ENCODE measurements around the gene SCMH1.
A peak's percentile ranks its signal among the peaks of the same experiment; 100 is the strongest.
"Not testable (repeated sequence)": the region's sequence is repeated elsewhere in the genome, so short reads cannot be mapped to it uniquely, and the experiment has no call there.

The SCMH1 gene

DNA sequence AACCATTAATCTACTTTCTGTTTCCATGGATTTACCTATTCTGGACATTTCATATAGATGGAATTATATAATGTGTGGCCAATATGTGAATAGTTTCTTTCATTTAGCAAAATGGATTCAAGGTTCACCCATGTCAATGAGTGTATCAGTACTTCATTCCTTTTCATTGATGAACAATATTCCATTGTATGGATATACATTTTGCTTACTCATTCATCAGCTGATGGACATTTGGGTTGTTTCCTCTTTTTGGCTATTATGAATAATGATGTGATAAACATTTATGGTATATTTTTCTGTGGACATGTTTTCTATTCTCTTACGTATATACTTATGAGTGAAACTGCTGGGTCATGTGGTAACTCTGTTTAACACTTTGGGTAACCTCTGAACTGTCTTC, 97.8 kb downstream of the SCMH1 start:
- no peak for DNase-seq

DNA sequence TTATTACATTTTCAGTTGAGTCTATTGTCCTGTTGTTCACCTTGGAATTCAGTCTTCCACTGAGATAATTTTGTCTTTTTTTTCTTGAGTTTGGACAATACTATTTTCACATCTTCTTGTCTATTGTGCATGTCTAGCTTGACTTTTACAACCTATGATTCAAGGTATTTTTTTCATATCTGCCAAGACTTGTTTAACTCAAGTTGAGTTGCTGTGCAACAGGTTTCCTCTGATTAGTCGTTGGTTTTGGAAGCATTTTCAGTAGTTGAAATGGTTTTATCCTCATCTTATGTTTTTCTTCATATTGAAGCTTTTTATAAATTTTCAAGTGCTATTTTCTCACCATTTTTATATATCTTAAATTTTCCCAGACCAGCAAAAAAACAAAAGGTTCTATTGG, 103.6 kb downstream of the SCMH1 start:
- no peak for DNase-seq

DNA sequence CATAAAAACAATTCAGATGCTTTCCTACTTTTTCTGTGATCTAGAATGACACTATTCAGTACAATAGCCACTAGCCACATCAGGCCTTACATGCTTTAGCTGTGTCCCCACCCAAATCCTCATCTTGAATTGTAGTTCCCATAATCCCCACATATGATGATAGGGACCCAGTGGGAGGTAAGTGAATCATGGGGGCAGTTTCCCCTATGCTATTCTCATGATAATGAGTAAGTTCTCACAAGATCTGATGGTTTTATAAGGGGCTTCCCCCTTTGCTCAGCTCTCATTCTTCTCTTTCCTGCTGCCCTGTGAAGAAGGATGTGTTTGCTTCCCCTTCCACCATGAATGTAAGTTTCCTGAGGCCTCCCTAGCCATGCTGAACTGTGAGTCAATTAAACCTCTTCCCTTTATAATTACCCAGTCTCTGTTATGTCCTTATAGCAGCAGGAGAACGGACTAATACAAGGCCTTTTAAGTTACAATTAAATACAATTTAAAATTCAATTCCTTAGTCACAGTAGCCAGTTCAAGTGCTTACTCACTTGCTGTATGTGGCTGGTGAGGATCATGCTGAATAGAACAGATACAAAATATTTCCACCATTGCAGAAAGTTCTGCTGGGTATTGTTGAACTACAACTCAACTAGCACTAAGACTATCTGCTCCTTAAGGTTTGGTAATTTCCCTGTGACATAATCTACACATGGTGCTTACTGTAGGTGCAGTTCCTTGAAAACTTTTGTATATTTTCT, 106.7 kb downstream of the SCMH1 start:
- no peak for DNase-seq

DNA sequence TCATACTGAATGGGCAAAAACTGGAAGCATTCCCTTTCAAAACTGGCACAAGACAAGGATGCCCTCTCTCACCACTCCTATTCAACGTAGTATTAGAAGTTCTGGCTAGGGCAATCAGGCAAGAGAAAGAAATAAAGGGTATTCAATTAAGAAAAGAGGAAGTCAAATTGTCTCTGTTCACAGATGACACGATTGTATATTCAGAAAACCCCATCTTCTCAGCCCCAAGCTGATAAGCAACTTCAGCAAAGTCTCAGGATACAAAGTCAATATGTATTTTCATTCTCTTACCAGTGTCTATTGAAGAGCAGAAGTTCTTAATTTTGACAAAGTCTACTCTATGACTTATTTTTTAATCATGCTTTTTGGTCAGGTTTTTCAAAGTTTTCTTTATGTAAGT, 107.8 kb downstream of the SCMH1 start:
- not testable (repeated sequence) for DNase-seq

DNA sequence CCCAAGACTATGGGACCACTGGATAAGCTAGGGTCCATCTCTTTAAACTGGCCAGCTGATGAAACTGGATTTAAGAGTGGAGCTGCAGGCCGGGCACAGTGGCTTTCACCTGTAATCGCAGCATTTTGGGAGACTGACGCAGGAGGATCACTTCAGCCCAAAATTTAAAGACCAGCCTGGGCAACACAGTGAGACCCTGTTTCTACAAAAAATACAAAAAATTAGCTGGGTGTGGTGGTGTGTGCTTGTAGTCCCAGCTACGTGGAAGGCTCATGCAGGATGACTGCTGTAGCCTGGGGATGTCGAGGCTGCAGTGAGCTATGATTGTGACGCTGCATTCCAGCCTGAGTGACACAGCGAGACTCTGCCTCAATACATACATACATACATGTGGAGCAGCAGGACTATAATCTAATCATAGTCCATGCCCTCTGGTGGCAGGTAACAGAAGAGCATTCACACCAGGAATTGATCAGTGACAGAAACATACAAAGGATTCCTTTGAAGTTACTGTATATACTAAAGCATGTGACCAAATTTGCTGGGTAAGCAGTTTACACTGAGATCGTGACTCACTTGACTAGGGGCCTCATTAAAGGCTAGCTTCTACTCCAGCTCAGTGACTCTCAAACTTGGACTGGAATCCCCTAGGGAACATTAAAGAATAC, 119.1 kb downstream of the SCMH1 start:
- peak; percentile 23 for DNase-seq

DNA sequence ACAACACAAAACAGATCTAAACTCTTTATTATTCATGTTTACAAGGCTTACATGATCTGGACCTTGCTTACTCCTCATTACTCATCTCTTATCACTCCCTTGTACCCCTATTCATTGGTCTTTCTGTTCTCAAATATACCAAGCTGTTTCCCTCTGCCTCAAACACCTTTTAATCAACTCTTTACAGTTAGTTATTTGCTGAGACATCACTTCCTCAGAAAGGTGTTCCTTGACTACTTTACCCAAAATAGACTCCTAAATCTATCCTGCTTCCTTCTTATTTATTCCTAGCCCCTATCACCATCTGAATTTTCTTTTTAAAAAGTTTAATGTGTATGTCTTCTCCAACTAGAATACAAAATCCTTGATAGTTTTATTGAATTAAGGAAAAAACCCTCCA, 120.0 kb downstream of the SCMH1 start:
- no peak for DNase-seq

DNA sequence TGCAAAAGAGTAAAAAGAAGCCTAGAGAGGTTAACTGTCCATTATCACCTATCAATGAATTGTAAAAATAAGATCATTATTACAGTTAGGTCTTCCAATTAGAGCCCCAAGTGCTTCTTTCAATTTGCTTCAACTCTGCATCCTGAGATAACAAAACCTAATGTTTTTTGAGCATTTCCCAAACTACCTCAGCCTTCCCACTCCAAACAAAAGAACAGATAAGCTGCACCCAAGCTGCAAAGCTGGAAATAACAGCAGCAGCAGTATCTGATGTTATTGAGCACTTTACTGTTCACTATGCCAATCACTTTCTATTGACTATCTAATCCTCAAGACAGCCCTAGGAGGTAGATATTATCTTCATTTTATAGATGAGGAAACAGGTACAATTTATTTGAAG, 123.5 kb downstream of the SCMH1 start:
- DNase-seq, result no peak

DNA sequence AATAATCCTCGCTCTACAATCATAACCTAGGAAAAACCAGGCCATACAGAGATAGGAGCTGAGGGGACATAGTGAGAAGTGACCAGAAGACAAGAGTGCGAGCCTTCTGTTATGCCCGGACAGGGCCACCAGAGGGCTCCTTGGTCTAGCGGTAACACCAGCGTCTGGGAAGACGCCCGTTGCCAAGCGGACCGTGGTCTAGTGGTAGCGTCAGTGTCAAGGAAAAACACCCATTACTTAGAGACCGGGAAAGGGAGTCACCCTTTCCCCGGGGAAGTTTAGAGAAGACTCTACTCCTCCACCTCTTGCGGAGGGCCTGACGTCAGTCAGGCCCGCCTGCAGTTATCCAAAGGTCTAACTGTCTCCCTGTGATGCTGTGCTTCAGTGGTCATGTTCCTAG, 124.9 kb downstream of the SCMH1 start:
- not testable (repeated sequence) for DNase-seq

DNA sequence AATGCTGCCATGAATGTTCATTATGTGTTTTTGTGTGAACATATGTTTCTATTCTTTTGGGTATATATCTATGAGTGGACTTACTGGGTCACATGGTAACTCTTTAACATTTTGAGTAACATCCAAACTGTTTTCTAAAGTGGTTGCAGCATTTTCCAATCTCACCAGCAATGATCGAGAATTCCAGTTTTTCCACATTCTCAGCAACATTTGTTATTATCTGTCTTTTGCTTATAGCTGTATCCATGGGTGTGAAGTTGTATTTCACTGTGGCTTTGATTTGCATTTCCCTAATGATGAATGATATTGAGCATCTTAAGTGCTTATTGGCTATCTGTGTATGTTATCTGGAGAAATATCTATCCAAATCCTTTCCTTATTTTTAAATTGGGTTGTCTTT, 131.4 kb downstream of the SCMH1 start:
- no peak for DNase-seq

DNA sequence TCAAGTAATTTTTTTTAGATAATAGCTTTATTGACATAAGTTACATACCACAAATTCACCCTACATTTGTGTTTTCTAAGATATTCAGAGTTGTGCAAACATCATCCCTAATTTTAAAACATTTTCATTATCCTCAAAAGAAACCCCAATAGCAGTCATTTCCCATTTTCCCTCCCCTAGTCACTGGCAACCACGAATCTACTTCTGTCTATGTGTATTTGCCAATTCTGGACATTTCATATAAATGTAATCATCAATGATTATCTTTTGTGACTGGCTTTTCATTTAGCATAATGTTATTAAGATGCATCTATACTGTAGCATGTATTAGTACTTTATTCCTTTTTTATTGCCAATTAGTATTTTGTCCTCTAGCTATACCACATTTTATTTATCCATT, 131.8 kb downstream of the SCMH1 start:
- no peak for DNase-seq

DNA sequence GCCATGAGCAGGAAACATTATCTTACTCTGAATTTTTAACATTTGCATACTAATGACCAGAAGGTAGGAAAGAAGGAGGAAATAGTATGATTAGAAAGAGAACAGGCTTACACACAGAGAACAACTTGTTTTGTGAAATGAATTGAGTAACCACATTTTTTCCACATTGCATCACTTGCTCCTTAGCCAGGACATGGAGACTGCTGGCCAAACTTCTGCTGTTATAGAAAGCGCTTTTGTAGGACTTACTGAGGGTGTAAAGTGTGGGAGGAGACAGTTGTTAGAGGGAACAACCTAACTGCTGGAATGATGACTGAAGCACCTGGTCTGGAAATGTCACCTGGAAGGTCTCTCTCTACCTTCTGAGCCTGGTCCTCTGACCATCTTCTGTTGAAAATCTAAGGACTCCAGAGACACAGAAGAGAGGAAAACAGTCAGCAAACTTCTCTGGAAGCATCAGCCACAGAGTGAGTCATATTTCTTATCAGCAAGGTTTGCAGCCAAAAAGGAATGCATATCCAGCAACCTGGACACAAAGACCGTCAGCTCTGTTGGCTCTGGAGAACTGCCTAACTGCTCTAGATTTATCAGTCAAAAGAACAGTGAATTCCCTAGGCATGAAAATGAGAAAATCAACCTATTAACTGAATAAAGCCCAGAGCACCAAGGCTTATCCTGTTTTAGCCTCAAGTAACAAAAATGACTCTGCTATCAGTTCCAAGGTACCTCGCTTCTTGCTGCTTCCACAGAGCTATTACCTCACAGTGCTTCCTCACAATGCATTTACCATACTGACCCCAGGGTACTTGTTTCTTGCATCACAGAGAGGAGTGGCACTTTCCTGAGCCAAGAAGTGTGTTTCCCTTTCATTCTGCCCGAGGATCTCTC, 132.6 kb downstream of the SCMH1 start:
- DNase-seq, result peak; percentile 90

DNA sequence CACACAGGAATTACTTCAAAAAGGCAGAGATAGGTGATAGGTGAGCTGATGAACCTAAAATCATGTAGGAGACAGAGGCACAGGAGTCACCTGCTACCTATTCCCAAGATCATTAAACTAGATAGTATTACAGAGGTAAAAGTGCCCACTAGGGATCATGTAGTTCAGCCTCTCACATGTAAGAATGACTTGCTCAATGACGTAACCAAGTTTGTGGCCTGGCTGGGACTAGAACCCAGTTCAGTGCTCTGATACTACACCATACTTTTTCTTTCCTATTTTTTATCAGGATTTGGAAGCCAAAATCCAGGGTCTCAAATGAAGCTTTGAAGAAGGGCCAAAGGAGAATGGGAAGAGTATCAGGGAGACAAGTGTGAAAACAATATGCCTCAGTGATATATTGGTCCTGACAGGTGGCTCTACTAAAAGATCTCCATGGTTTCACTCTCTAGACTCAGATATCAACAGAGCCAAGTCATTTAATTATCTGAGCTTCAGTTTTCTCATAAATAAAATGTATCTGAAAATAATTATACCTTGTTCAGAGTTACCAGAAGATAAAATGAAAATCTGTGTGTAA, 133.3 kb downstream of the SCMH1 start:
- peak; percentile 21 for DNase-seq

DNA sequence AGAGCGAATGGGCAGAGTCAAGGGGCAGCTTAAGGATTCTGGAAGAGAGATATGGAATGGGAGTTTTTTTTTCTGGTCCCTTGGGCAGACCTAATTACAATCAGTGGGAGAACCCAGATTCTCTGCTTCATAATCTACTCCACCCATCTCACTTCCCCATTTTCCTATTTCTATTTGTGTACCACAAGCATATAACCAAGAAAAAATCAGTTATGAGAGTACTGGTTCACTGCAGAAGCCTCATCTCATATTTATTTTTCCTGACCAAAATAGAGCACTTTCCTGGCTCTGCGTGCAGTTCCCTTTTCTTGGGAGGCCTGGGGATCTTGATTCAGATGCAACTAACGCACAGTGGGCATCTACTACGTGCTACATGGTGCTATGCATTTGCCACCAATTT, 138.3 kb downstream of the SCMH1 start:
- no peak for DNase-seq

DNA sequence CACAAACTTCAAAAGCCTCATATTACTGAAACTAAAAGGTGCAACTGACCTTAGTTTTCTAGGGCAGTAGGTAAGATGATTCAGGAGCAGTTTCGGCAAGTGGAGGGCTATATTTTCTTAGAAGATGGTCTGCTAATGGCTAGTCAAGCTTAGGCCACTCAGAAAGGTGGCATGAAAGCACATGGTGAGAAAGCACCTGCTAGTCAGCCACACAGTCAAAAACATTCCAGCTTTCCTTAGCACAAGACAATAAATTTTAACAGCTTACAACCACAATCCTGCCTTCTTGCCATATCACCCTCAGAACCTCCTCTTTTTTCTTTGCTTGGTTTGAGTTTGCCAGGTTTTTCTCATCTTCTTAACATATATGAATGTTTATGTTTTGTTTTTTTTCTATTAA, 139.5 kb downstream of the SCMH1 start:
- DNase-seq, result no peak

DNA sequence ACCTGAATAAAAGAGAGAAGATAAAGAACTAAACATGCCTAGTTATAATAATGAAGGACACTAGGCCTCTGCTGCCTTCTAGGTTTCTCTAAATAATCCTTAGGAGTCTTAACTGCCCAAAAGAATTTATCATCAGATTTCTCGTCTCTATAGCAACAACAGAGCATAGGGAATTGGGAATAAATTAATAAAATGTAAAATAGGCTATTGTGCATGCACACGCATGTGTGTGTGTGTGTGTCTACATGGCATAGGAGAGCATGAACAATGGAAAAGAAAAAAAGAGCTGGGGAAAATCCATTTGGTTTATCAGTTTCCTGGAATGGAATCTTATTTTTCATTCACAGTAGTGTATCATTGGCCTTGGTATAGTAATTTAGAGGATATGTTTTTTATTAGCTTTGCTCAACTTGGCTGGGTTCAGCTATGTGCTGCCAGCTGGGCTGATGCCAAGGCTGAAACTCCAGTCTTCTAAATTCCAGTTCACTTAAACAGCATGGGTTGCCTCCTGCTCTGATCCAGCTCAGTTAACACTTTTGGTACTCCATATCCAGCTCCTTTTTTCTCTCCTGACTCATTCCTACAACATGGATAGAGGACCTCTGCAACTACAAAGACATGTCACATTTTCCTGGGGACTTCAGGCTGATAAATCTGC, 140.0 kb downstream of the SCMH1 start:
- DNase-seq, result peak; percentile 95

DNA sequence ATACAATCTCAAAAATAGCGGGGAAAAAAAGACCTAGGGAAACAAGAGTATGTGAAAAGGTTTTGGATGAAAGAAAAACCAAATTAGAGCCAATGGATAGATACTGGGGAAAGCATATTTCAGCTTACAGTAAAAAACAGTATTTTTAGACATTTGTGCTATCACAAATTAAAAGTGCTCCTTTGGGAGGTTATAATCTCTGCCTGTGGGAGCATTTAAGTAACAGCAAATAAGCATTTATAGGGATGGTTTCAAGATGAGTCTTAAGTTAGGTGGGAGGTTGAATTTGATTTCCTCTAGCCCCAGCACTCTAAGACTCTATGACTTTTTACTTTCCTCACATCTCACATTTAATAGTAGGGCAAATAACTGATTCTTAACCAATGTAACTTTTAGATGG, 141.0 kb downstream of the SCMH1 start:
- no peak for DNase-seq

DNA sequence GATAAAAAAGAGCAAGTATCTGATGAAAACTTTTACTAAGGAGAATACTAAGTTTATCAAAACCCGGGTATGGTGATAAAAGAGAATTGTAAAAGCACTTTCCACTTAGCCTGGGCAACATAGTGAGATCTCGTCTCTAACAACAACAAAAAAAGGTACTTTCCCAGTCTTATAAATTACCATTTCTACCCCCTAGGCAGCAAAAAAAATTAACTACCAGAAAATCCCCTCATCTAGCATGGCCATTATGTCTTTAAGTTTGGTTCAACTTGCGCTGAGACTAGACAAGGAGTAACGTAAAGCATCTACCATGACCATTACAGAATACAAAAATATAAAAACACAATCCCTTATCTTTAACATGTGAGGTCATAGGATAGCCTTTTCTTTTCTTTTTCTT, 141.9 kb downstream of the SCMH1 start:
- no peak for DNase-seq

DNA sequence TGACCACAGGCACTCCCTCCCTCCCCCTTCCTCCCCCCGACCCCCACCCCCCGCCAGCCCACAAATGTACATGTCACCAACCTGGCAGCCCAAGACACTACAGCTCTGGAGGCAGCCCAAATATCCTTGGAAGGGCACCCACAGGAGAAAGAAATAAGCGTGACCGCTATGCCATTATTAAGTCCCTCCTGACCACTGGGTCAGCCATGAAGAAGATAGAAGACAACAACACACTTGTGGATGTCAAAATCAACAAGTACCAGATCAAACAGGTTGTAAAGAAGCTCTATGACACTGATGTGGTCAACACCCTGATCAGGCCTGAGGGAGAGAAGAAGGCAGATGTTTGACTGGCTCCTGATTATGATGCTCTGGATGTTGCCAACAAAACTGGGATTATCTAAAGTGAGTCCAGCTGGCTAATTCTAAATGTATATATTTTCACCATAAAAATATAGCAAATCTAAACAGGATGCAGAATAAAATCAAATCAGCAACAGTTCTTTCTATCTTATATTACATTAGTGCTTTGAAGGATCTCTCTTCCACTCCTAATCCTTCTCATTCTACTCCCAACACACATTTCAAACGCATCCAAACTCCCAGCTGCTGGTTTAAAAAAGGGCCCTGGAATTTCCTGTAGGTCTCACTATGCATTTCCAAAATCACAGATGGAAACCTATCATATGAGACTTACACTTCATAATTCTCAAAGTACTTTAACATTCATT, 143.2 kb downstream of the SCMH1 start:
- DNase-seq, result no peak

DNA sequence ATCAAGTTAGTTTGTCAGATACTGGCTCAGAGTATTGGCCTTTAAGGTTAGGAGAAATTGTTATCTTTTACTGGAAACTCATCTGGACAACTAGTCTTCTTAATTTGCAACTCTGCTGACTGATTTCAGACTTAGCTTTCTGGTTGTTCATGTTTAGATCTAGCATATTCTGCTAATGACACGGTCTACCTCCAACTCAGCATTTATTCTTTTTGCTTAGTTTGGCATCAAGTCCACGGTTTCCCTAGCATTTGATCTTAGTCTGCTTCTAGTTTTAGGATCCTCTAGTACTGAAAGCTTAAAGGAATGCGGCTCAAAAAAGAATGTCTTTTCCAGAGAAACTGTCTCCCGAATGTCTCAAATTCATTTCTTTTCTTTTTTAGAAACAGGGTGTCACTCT, 145.0 kb downstream of the SCMH1 start:
- no peak for DNase-seq

DNA sequence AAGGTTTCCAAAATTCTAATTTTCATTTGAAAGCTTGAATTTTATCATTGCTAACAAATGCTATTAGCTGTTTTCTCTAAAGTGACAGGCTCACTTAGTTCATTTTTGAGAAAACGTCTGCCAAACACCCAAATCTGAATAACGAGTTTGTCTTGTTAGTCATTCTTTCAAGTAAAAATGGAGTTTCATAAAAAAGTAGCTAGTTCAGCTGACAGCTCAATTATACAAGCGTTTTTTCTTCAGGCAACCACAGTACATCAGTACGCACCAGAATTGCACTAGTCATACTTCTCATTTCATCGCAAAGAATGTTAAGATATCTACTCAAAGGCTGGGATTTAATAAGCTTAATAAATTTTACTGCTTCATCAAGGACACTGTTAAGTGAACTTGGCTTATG, 148.3 kb downstream of the SCMH1 start:
- no peak for DNase-seq

DNA sequence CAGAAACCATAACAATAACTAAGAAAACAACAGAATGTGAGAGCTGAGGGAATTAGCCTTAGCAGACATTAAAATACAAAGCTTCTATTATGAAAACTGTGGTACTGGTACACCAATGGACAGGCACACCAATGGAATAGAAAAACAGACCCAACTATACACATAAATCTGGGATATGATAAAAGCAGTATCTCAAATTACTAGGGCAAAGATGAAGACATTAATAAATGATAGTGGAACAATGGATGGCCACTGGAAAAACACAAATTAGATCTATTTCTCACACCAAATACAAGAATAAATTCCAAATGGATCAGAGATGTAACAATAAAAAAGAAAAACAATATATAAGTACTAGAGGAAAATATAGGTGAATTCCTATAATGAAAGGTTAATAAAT, 155.2 kb downstream of the SCMH1 start:
- no peak for DNase-seq

DNA sequence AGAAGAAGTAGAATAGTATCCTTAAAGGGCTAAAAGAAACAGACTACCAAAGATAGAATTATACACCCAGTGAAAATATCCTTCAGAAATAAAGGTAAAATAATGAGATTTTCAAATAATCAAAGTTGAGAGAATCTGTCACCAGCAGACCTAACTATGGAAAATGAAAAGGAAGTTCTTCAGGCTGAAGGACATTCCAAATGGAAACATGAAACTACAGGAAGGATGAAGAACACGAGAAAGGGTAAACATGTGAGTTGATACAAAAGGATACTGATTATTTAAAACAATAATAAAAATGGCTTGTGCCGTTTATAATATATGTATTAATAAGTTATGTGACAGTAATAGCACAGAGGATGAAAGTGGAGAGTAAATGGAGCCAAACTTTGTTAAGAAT, 163.5 kb downstream of the SCMH1 start:
- no peak for DNase-seq
